Kidney tubule cell (primary cell): ENCODE measurements around the gene RGS7.
A peak's percentile ranks its signal among the peaks of the same experiment; 100 is the strongest.
"Not testable (repeated sequence)": the region's sequence is repeated elsewhere in the genome, so short reads cannot be mapped to it uniquely, and the experiment has no call there.

ENCODE experiments used
- DNase-seq: peaks from one replicate; pipeline ENCODE4 v3.0.0-alpha.2; 2018; ENCODE audit warnings: low spot score

RGS7 gene

GRCh38 chr1:240772131-240772530 lies 584.9 kb downstream of the RGS7 start:
- DNase-seq, result no peak

GRCh38 chr1:240771450-240771849 lies 585.6 kb downstream of the RGS7 start:
- DNase-seq, result no peak

GRCh38 chr1:240768979-240769378 lies 588.0 kb downstream of the RGS7 start:
- DNase-seq, result no peak

- DNase-seq, result no peak
Measured at GRCh38 chr1:240766831-240767230, 590.2 kb downstream of the RGS7 start.

- peak; percentile 23 for DNase-seq
Measured at GRCh38 chr1:240765732-240766363, 591.2 kb downstream of the RGS7 start.

- no peak for DNase-seq
Measured at GRCh38 chr1:240763771-240764170, 593.2 kb downstream of the RGS7 start.

GRCh38 chr1:240763095-240763494 lies 593.9 kb downstream of the RGS7 start:
- not testable (repeated sequence) for DNase-seq

- DNase-seq, result not testable (repeated sequence)
Measured at GRCh38 chr1:240762471-240762987, 594.5 kb downstream of the RGS7 start.

GRCh38 chr1:240758777-240759176 lies 598.2 kb downstream of the RGS7 start:
- DNase-seq, result not testable (repeated sequence)

- no peak for DNase-seq
Measured at GRCh38 chr1:240758296-240758695, 598.7 kb downstream of the RGS7 start.

- no peak for DNase-seq
Measured at GRCh38 chr1:240747907-240748306, 609.1 kb downstream of the RGS7 start.

- DNase-seq, result no peak
Measured at GRCh38 chr1:240743705-240744104, 613.3 kb downstream of the RGS7 start.

- no peak for DNase-seq
Measured at GRCh38 chr1:240739754-240740153, 617.3 kb downstream of the RGS7 start.

GRCh38 chr1:240739139-240739538 lies 617.9 kb downstream of the RGS7 start:
- DNase-seq, result no peak

GRCh38 chr1:240737766-240738265 lies 619.2 kb downstream of the RGS7 start:
- no peak for DNase-seq

- DNase-seq, result no peak
Measured at GRCh38 chr1:240737298-240737697, 619.7 kb downstream of the RGS7 start.

GRCh38 chr1:240734705-240735104 lies 622.3 kb downstream of the RGS7 start:
- DNase-seq, result not testable (repeated sequence)

- DNase-seq, result no peak
Measured at GRCh38 chr1:240734001-240734400, 623.0 kb downstream of the RGS7 start.

- DNase-seq, result peak; percentile 57
Measured at GRCh38 chr1:240732390-240732789, 624.6 kb downstream of the RGS7 start.
